ENCODE results near the gene FAM222A.

Gene FAM222A

GRCh38 chr12:109713187-109714070 lies at the start of gene FAM222A:
Gene FAM222A, plus strand, starts transcription at chr12:109713825. Its CDS starts 30,322 bp downstream, at chr12:109744147.
- peak; percentile 98 for DNase-seq

- DNase-seq: no peak
Observed at GRCh38 chr12:109664402-109664801, 49.2 kb upstream of the FAM222A start.

GRCh38 chr12:109666068-109666467 lies 47.6 kb upstream of the FAM222A start:
- DNase-seq: no peak

GRCh38 chr12:109670731-109671130 lies 42.9 kb upstream of the FAM222A start:
- DNase-seq: no peak

DNA sequence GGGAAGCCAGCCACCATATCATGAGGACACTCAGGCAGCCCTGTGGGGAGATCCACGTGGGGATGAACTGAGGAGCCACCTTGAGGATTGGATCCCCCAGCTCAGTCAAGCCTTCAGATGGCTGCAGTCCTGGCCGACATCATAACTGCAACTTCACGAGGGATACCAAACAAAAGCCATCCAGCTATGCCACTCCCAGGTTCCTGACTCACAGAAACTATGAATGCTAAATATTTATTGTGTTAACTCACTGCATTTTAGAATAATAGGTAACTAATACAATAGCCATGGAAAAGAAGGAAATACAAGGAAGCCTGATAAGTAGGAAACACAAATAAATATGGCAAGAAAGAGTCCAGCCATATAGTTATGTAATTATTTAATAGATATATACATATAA lies 42.1 kb upstream of the FAM222A start:
- no peak for DNase-seq

DNA sequence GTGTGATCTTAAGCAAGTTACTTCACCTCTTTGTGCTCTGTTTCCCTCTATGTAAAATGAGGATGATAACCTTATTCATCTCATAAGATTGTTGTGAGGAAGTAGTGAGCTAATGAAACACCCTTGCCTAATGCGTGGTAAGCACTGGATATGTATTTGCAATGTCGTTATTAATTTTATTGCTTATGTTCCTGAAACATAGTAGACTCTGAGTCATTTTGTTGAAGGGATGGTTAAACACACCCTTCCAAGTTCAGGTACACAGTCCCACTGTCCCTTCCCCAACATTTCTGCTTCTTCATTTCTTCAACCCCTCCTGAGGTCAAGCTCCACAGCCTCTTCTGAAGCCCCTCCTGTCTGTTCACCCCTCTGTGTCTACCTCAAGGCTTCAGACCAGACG lies 40.2 kb upstream of the FAM222A start:
- DNase-seq: no peak

GRCh38 chr12:109673884-109674283 lies 39.7 kb upstream of the FAM222A start:
- DNase-seq: no peak

- DNase-seq: no peak
Observed at GRCh38 chr12:109675411-109675810, 38.2 kb upstream of the FAM222A start.

DNA sequence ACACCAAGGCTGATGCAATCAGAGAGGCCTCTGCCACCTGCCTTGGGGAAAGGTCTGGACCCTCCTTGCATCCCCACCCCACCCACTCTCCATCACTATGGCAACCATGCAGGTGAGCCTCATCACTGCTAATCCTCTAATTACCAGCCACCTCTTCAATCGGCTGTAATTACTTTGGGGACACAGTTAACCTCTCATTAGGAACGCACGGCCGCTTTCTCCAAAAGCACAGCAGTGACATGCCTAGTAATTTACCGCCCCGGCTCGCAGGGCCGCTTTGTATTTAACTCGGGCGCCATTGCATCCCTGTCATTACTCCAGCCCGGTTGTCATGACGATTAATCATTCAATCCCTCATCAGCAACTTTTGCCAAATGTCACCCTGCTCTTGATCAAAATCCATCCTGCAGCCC lies 36.3 kb upstream of the FAM222A start:
- no peak for DNase-seq

DNA sequence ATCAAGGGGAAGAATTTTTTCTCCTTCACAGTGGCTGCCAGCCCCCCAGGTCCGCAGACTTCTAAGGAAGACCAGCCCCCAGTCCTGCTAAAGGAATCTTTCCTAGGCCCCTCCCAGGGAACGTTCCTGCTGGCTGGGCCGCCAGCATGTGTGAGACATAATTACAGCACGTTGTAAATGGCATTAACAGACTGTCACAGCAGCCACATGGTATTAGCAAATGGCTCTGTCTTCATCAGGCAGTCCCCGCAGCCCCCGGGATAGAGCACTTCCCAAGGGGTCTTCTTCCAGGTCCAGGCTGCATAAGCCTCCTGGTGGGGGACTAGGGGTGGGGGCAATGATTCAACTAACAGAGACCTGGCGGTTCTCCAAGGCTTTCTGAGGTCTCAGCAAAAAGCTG lies 34.9 kb upstream of the FAM222A start:
- DNase-seq: no peak

DNA sequence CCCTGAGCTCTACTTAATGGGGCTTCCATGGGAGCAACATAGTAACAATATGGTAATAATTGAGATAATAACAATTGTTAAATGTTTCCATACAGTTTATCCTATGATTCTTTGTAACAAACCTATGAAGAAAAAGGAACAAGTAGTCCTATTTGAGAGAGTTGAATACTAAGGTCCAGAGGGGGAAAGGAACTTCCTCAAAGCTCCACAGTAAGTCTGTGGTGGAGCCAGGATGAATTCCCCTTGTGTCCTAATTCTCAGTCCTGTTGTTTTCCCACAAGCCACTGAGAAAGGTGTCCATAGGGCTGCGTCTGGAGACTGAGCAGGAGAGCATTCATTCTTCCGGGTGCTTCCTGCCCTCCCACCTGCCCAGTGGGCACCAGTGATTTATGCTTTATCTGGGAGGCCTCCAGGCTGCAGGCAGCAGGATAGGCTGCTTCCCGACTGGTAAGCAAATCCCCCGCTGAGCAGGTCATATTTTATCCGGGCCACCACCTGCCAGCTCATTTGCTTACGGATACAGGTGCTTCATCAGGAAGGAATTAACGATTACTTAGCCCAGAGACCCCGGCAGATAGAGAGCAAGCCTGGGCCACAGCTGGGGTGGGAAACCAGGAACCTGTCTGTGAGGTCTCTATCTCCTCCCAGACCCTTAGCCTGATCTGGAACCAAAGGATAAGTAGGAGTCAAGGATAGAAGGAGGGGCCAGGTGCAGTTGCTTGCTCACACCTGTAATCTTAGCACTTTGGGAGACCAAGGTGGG lies 33.9 kb upstream of the FAM222A start:
- no peak for DNase-seq

DNA sequence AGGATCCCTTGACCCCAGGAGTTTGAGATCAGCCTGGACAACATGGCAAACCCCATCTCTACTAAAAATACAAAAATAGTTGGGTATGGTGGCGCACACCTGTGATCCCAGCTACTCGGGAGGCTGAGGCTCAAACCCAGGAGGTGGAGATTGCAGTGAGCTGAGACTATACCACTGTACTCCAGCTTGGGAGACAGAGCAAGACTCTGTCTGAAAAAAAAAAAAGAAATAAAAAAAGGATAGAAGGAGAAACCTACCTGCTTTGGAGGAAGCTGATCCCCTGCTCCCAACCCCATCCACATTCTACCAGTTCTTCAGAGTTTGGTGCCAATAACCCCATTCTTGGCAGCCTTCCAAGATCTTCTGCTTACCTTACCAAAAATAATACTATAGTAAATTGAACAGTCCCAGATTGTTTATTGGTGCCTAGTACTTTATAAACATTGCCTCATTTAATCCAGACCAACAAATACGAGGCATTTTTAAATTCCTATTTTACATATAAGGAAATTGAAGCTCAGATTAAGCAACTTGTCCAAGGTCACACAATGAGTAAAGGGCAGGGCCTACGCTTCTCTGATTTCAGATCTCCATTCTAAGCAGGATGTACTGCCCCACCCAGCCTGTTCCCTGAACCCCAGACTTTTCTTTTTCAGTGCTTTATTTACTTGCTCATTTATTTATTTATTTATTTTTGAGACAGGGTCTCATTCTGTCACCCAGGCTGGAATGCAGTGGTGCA lies 33.2 kb upstream of the FAM222A start:
- no peak for DNase-seq

DNA sequence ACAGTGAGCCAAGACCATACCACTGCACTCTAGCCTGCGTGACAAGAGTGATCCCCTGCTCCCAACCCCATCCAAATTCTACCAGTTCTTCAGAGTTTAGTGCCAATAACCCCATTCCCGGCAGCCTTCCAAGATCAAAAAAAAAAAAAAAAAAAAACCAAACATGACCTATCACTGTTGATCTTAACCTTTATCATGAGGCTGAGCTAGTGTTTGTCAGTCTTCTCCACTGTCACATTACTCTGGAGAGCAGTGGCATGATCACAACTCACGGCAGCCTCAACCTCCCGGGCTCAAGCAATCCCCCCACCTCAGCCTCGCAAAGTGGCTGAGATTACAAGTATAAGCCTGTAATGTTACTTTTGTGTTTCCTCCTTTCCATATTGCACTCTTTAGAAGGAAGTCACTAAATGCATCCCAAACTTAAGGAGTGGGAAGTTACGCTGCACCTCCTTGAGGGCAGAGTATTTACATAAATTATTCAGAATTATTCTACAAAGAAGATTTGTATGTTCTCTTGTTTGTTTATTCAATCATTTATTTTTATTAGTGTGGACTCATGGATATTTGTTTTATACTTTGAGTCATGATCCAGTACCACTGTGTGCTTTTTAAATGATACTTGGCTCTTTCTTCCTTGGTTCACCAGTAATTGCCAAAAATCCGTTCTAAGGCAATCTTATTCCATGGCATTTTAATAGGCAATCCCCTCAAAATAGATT lies 31.5 kb upstream of the FAM222A start:
- no peak for DNase-seq

- DNase-seq: no peak
Observed at GRCh38 chr12:109682708-109683060, 30.9 kb upstream of the FAM222A start.

- DNase-seq: no peak
Observed at GRCh38 chr12:109683316-109683715, 30.3 kb upstream of the FAM222A start.

DNA sequence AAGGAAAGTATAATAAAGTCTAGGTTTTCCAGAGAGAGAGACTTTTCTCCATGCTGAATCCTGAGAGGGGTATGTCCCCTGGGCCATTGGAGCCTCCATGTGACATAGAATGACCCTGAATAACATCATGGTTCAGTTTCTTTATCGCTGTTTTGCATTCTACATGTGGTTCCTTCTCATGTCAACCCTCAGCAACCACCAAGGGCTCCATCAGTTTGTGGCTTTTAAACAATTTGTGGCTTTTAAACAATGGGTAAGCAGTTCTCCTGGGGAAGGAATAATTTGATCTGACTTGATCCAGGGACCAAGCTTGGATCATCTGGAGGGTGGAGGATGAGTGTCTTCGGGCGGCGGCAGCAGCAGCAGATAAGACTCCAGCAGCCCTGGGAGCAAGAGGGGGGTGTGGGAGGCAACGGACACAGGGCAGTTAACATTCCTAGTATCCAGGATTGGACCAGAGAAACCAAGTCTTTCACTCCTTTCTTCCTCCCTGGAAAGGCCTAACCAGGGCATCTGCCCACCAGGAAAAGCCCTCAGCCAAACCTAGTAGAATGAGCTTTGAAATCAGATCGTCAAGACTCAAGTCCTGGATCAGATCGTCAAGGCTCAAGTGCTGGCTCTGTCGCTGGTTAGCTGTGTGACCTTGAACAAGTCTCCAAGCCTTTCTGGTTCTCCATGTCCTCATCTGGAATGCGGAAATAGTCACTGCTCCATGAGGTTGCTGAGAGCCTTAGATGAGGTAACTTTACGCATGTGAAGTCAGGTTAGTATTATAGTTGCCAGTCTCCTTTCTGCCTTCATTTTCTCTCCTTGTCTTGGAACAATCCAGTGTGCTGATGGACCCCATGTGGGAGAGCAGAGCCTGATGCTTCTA lies 27.8 kb upstream of the FAM222A start:
- no peak for DNase-seq

DNA sequence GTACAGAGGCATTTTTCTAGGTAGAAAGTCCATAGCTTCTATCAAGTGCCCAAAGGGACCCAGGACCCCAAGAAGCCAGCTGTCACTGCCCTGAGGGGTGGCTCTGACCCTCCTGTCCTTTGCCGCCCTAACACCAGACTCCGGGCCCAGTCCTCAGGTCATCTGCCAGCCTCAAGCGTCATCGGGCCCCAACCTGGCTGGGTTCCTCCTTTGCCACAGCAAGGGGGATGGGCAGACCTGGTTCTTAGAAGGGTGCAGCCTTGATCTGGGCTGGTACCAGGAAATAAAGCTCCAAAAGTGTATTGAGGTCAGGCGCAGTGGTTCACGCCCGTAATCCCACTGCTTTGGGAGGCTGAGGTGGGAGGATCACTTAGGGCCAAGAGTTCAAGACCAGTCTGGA lies 27.1 kb upstream of the FAM222A start:
- DNase-seq: no peak

DNA sequence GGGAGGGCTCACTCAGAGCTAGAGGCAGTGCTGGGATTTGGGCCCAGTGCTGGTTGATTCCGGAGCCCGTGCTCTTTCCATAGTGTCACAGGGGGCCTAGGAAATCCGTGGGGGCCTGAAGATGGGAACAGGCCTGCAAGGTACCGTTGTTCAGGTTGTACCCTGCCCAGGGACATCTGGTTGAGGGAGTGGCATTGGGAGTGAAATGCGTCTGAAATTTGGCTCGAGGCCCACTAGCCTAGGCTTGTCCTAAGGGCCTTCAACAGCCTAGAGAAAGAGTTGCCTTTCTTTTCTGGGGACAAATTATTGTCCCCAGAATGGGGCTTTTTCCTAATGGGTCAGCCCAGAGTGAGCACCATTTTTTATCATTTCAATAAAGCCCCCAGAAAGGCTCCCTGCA lies 26.4 kb upstream of the FAM222A start:
- no peak for DNase-seq

GRCh38 chr12:109689426-109689825 lies 24.2 kb upstream of the FAM222A start:
- no peak for DNase-seq

- no peak for DNase-seq
Observed at GRCh38 chr12:109693160-109693559, 20.5 kb upstream of the FAM222A start.

DNA sequence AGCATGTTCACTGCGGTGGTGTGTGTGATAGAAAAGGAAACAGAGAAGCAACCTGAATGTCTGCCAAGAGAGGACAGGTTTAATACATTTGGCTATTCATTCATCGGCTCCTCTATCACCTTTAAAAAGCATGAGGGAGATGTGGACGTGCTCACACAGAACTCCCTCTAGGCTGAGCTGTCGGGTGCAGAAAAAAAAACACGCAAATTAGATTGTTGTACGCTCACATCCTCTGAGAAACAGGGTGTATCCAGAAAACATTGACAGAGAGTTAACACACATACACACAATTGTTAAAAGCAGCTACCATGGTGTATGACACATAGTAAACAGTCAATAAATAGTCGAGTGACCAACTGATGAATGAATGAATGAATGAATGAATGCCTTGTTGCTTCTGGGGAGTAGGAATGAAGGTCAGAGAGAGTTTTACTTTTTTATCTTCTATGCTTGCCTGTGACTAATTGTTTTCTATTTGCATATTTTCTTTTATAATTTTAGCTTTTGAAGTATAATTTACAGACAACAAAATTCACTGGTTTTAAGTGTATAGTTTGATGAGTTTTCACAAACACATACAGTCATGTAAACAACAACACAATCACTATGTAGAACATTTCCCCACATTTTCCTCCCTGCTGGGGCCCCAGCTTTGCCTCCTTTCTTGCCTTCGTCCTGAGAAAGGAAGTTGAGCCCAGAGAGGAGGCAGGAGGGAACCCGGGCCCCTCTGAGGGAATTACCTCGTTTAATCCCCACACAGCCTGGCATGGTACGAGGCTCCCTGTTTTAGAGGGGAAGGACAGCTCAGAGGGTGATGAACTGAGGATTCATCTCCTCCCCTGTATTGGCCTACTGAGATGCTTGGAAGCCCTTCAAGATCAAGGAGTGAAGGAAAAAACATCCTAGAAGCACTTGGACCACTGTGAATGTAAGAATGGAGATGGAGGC lies 19.7 kb upstream of the FAM222A start:
- DNase-seq: no peak

All from activated CD8-positive, alpha-beta memory T cell treated with anti-CD3 and anti-CD28 coated beads, Interleukin-2, amount 50 U/mL, for 4 hours (primary cell).